Lower leg skin (tissue), 4 donors: ENCODE results near the gene KMT2C. TPM values are rescaled to one million over a fixed set of nuclear protein-coding genes. Genes with fewer than 3 reads are reported as not detected.

Experiments used
- DNase-seq, 2 donors: peaks; one replicate each; pipeline ENCODE4 v3.0.0-alpha.2; 2019; ENCODE audit warnings: low spot score in 2 of 2
- H3K4me3 ChIP-seq: fragments of 200-600 bp; sonication (generic); 2 replicates; pipeline ENCODE4 v1.5.1; 2017; ENCODE audit warnings: mild to moderate bottlenecking, low read depth; ENCODE audit not compliant: poor library complexity, severe bottlenecking
- CTCF ChIP-seq, 3 donors: fragments of 450-650 bp; IDR thresholded peaks; one replicate each; pipeline ENCODE4 v1.5.1; 2016; ENCODE audit warnings: antibody characterized with exemption in 3 of 3, mild to moderate bottlenecking in 3 of 3, moderate library complexity in 2 of 3
- POLR2A ChIP-seq, 2 donors: fragments of 450-650 bp; IDR thresholded peaks; one replicate each; pipeline ENCODE4 v1.6.1; 2016 to 2017; ENCODE audit warnings: antibody characterized with exemption in 2 of 2, mild to moderate bottlenecking in 1 of 2, moderate library complexity in 1 of 2
- WGBS, 2 donors: methylation state at CpG; one replicate each; pipeline ENCODE4 v1.1.5; 2018; 5-methylcytosine and 5-hydroxymethylcytosine counted together
- intact Hi-C: fragments of 100-400 bp; cut with DNase I; formaldehyde crosslinking; loops from one replicate; pipeline ENCODE4 v1.15.0; 2023; ENCODE audit warnings: low total_unique reads
- total RNA-seq, 4 donors: library from RNA; depleted of rRNA; stranded (reverse); fragments of >200 nt; gene quantifications; one replicate each; pipeline ENCODE4 v1.1.0, GENCODE V29; 2016

Gene KMT2C
- total RNA-seq, 4 donors from 2014 or later, result 64.6 to 79.3 (median 74.7) TPM

- 83 to 96% methylated on average over 2 of the region's 2 CpGs for WGBS, 2 donors
- H3K4me3 ChIP-seq, result no peak overlapping the region
- intact Hi-C loops, result no loop called here
- no peak for TF ChIP-seq POLR2A (IDR thresholded peaks at IDR 0.05)
- no peak for TF ChIP-seq CTCF (IDR thresholded peaks at IDR 0.05)
- DNase-seq, result no peak
Observed at GRCh38 chr7:152176797-152177196, 259.0 kb downstream of the KMT2C start.

GRCh38 chr7:152173372-152174070 is 262.3 kb downstream of the KMT2C start:
- H3K4me3 ChIP-seq, result no peak overlapping the region
- DNase-seq, result no peak
- 76 to 79% methylated on average over 5 of the region's 5 CpGs for WGBS, 2 donors
- TF ChIP-seq POLR2A (IDR thresholded peaks at IDR 0.05), result no peak
- TF ChIP-seq CTCF (IDR thresholded peaks at IDR 0.05), result no peak
- intact Hi-C loops, result no loop called here

- no peak for DNase-seq
- no peak overlapping the region for H3K4me3 ChIP-seq
- intact Hi-C loops, result no loop called here
- TF ChIP-seq CTCF (IDR thresholded peaks at IDR 0.05) (no peak), POLR2A (IDR thresholded peaks at IDR 0.05) (no peak)
- 58 to 65% methylated on average over 6 of the region's 6 CpGs for WGBS, 2 donors
Observed at GRCh38 chr7:152162287-152162686, 273.5 kb downstream of the KMT2C start.

- TF ChIP-seq POLR2A (IDR thresholded peaks at IDR 0.05) (no peak), CTCF (IDR thresholded peaks at IDR 0.05) (no peak)
- no peak overlapping the region for H3K4me3 ChIP-seq
- intact Hi-C loops, result no loop called here
- DNase-seq, result no peak
Observed at GRCh38 chr7:152161171-152161570, 274.6 kb downstream of the KMT2C start.

GRCh38 chr7:152158801-152159587 is 276.8 kb downstream of the KMT2C start:
- WGBS, 2 donors, result 88% methylated on average over 11 of the region's 11 CpGs
- intact Hi-C loops, result no loop called here
- TF ChIP-seq POLR2A (IDR thresholded peaks at IDR 0.05) (no peak), CTCF (IDR thresholded peaks at IDR 0.05) (no peak)

More at GRCh38 chr7:152158801-152159587, 276.8 kb downstream of the KMT2C start:
- no peak for DNase-seq
- H3K4me3 ChIP-seq, result no peak overlapping the region
